Measurements from ENCODE around the gene UBXN6.

The UBXN6 gene

GRCh38 chr19:4429256-4429655 is 28.3 kb downstream of the UBXN6 start:
- CTCF ChIA-PET = interaction anchor here (1.1 to 1.3 kb wide), 2 partner anchors 14 kb away, joined by 3 read pairs; no protein-coding TSS in a partner anchor
- POLR2A ChIA-PET = no interaction called here

GRCh38 chr19:4428326-4428975 is 29.1 kb downstream of the UBXN6 start:
- no peak for TF ChIP-seq CTCF (IDR thresholded peaks at IDR 0.05; ENCODE audit: control extremely low read depth, extremely low read depth, low read depth, missing control alignments)
- ChIA-PET CTCF (interaction anchor here (1.1 to 1.3 kb wide), 3 partner anchors 13 to 76 kb away, joined by 3 read pairs; partner anchors contain the start of gene SH3GL1), POLR2A (interaction anchor here (0.6 kb wide), 1 partner anchor 14 kb away, joined by 4 read pairs; no protein-coding TSS in a partner anchor)
- no peak for DNase-seq (ENCODE audit: extremely low spot score)

More at GRCh38 chr19:4429256-4429655, 28.3 kb downstream of the UBXN6 start:
- no peak for TF ChIP-seq CTCF (IDR thresholded peaks at IDR 0.05; ENCODE audit: control extremely low read depth, extremely low read depth, low read depth, missing control alignments)
- DNase-seq (ENCODE audit: extremely low spot score) = no peak

GRCh38 chr19:4425537-4425936 is 32.1 kb downstream of the UBXN6 start:
- no peak for TF ChIP-seq CTCF (IDR thresholded peaks at IDR 0.05; ENCODE audit: control extremely low read depth, extremely low read depth, low read depth, missing control alignments)
- ChIA-PET POLR2A (no interaction called here), CTCF (no interaction called here)
- DNase-seq (ENCODE audit: extremely low spot score) = no peak

GRCh38 chr19:4423416-4424126 is 34.0 kb downstream of the UBXN6 start:
- POLR2A ChIA-PET = no interaction called here
- CTCF ChIA-PET = no interaction called here
- DNase-seq (ENCODE audit: extremely low spot score) = no peak
- no peak for TF ChIP-seq CTCF (IDR thresholded peaks at IDR 0.05; ENCODE audit: control extremely low read depth, extremely low read depth, low read depth, missing control alignments)

- CTCF ChIA-PET = interaction anchor here (0.8 to 2.6 kb wide), 8 partner anchors 8 to 612 kb away, joined by 3 to 12 read pairs (median 4); partner anchors contain the start of genes CHAF1A and SH3GL1
- DNase-seq (ENCODE audit: extremely low spot score) = no peak
- TF ChIP-seq CTCF (IDR thresholded peaks at IDR 0.05; ENCODE audit: control extremely low read depth, extremely low read depth, low read depth, missing control alignments) = no peak
- POLR2A ChIA-PET = interaction anchor here (0.6 kb wide), 1 partner anchor 339 kb away, joined by 4 read pairs; no protein-coding TSS in a partner anchor
These were observed 41.3 kb downstream of the UBXN6 start for GRCh38 chr19:4416268-4416667.

- CTCF ChIA-PET = interaction anchor here (0.9 to 2.6 kb wide), 5 partner anchors 11 to 149 kb away, joined by 3 to 12 read pairs (median 5); partner anchors contain the start of genes CHAF1A and SH3GL1
- DNase-seq (ENCODE audit: extremely low spot score) = no peak
- no peak for TF ChIP-seq CTCF (IDR thresholded peaks at IDR 0.05; ENCODE audit: control extremely low read depth, extremely low read depth, low read depth, missing control alignments)
- POLR2A ChIA-PET = no interaction called here
These were observed 42.2 kb downstream of the UBXN6 start for GRCh38 chr19:4415352-4415751.
